CD4-positive, alpha-beta T cell treated with Interleukin-10 for 1 hour (primary cell): ENCODE measurements around the gene ZNF830.
"Not testable (repeated sequence)": the region's sequence is repeated elsewhere in the genome, so short reads cannot be mapped to it uniquely, and the experiment has no call there.

ENCODE experiments used
- DNase-seq: peaks from one replicate; pipeline ENCODE4 v3.0.0-alpha.2; 2020

ZNF830 gene, protein sequence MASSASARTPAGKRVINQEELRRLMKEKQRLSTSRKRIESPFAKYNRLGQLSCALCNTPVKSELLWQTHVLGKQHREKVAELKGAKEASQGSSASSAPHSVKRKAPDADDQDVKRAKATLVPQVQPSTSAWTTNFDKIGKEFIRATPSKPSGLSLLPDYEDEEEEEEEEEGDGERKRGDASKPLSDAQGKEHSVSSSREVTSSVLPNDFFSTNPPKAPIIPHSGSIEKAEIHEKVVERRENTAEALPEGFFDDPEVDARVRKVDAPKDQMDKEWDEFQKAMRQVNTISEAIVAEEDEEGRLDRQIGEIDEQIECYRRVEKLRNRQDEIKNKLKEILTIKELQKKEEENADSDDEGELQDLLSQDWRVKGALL

DNA sequence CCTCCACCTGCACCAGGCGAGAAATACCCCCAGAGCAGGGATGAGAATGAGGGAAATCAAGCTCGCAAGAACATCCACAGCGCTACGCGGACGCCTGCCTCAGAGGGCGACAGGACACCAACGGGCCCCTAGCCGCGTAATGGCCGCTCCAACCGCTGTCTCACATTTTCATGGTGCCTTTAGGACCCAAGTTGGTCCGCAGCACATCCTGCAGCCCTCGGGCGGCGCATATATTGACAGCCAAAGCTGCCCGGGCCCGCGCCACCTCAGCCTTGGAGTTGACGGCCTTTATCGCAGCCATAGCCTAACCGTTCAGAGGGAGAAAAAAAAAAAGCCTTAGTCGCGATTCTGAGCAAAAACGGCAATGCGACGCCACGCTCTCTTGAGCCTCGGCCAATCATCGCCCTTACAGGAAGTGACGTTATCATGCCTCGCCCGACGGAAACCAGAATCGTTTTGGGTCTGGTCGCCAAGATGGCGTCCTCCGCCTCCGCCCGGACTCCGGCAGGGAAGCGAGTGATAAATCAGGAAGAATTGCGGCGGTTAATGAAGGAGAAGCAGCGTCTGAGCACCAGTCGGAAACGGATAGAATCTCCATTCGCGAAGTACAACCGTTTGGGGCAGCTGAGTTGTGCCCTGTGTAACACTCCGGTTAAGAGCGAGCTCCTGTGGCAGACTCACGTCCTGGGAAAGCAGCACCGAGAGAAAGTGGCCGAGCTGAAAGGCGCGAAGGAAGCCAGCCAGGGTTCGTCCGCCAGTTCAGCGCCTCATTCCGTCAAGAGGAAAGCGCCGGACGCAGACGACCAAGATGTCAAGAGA, at the start of gene ZNF830, which contains the start of gene CCT6B:
Gene ZNF830 (plus strand): TSS at position 448 of the 819 bp plus-strand sequence. CDS start 27 bp downstream, at position 475.
Gene CCT6B (minus strand): TSS at position 368 of the 819 bp plus-strand sequence. CDS start 67 bp downstream, at position 301.
- DNase-seq, result peak; percentile 93

DNA sequence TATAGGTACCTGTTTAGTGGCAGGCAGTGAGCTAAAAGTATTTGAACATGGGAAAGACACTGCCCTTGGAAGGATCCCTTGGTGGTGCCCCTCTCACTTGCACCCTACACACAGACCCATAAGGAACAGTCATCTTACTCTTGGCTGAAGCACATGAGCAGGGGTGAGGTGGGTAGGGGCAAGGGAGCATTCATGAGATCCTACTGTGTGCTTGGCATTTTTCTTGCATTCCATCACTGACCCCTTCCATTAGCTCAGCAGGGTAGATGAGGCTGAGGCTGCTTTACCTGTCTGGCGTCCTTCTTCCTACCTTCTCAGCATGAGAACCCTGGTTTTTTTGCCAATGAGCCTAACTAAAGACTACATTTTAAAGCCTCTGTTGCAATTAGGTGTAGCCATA, 48.3 kb upstream of the ZNF830 start:
- DNase-seq, result no peak

DNA sequence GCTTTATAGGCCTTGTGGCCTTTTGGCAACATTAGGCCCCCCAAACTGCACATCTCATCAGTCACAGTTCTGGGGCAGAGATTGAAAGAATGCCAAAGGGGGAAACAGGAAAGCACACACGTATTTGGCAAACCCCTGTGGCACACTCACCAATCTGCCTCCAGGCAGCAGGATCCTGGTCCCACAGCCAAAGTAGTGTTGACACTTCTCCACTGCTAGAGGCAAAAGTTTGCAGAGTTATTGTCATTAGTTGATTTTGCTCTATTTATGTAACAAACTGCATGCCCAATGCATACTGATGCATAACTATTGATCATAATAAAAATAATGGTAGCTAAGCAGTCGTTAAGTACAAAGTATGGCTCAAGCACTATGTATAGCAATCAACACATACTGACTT, 45.2 kb upstream of the ZNF830 start:
- no peak for DNase-seq

DNA sequence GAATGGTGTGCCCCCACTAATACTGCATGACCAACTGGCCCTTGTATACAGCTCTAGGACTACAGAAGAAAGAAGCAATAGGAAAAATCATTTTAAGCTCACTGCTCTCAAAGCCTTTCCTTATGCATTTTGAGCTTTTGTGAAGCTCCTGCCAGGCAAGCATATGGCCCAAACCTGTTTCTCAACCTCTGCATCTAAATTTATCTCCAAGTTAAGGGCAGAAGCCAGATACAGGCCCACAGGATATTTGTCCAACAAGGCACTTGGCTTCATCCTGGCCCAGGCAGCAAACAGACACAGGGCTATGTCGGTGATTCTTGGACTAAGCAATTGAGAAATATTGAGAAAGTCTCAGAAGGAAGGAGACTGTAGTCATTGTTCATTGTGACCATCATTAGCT, 44.0 kb upstream of the ZNF830 start:
- DNase-seq, result no peak

DNA sequence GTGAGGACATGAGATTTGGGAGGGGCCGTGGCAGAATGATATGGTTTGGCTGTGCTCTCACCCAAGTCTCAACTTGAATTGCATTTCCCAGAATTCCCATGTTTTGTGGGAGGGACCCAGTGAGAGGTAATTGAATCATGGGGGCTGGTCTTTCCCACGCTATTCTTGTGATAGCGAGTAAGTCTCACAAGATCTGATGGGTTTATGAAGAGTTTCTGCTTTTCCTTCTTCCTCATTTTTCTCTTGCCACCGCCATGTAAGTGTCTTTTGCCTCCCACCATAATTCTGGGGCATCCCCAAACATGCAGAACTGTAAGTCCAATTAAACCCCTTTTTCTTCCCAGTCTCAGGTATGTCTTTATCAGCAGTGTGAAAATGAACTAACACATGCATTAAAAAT, 40.7 kb upstream of the ZNF830 start:
- no peak for DNase-seq

DNA sequence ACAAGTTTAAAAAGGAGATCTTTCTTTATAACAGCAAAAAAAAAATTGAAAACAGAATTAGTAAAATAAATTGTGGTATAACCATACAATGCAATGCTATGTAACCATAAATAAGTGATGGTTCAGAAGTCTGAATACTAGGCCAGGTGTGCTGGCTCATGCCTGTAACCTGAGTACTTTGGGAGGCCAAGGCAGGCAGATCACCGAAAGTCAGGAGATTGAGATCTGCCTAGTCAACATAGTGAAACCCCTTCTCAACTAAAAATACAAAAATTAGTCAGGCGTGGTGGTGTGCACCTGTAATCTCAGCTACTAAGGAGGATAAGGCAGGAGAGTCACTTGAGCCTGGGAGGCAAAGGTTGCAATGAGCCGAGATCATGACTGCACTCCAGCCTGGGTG, 34.7 kb upstream of the ZNF830 start:
- DNase-seq, result no peak

DNA sequence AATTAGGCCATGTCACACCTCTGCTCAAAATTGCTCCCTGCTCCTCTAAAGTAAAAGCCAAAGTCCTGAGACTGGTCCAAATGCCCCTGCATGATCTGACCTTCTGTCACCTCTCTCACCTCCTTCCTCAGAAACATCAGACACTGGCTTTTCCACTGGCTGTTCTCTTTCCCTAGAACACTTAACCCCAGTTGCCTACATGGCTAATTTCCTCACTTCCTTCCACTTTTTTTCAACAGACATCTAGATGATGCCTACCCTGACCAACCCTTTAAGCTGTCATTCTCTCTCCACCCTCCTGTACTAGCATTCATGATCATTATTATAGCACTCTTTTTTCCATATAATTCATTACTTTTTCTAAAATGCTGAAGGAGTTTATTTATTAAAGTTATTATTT, 31.1 kb upstream of the ZNF830 start:
- no peak for DNase-seq

DNA sequence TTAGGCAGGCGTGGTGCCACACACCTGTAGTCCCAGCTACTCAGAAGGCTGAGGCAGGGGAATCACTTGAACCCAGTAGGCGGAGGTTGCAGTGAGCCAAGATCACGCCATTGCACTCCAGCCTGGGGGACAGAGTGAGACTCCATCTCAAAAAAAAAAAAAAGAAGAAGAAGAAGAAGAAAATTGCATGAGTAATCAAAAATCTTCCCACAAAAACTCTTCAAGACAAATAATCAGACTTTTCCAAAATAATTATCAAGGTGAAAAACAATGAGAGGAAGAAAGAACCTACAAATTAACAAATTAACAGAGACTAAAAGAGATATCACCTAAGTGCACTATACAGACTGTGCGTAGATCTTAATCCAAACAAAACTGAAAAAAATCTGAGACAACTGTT, 10.6 kb upstream of the ZNF830 start:
- not testable (repeated sequence) for DNase-seq

DNA sequence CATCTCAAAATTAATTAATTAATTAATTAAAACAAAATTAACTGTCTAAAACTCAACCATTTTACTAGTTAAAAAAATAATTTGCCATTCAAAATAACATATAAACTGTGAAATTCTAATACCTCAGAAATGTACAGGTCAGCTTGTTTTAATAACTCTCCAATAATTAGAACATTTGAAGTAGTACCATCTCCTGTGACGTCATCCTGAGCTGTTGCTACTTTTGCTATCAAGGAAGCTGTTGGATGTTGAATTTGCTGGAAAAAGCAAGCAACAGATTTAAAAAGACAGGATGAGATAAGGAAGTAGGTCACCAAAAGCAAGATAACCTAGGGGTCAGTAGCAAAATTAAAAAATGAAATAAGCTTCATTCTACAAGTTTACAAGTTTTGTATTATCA, 2.9 kb upstream of the ZNF830 start:
- DNase-seq, result no peak

DNA sequence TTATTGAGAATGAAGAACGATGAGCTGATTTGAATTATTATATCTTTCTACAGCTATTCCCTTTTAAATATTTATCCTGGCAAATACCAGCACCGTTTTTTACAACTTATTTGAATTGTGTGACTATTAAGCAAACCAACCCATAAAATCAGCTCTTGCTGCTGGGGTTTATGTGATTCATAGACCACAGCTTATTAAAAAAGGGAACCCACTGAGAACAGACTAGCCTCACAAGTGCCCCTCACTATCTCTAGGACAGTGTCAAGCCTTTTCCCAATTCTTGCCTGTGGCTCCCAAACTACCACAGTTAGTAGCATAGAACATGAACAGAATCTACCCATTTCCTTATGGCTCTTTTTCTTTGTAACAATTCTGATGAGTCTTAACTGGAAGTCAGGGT, 12.8 kb downstream of the ZNF830 start:
- no peak for DNase-seq

DNA sequence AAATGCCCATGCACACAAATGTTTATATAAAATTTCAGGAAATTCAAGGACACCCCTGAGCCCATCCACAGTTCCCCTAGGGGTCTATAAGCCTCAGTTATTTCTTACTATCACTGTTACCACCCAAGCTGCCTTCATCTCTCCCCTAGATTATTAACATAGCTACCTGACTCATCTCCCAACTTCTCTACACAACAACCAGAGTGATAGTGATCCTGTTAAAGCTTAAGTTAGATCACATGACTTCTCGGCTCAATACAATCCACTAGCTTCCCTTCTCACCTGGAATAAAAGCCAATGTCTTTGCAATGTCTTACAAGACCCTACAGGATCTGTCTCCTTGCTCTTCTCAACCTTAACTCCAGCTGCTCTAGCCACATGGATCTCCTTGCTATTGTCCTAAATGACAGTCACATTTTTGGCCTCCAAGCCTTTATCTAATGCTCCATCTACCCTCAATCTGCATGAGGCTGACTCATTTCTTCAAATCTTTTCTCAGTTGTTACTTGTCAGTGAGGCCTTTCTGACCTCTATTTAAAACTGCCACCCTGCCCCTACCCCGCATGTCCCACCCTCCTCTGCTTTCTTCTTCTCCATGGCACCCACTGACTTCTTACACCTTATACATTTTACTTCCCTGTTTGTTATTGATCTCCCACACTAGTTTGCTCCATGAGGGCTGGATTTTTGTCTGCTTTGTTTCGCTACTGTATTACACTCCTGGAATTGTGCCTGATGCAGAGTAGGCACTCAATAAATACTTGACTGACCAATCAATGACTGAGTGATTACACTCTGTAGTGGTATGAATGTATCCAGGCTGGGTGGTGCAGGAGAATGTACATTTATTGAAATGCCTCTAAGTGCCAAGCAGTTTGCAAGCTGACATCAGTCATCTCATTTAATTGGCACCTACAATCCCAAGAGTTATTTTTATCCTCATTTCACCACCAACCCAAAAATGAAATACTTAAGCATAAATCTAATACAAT, 13.8 kb downstream of the ZNF830 start:
- DNase-seq, result no peak

DNA sequence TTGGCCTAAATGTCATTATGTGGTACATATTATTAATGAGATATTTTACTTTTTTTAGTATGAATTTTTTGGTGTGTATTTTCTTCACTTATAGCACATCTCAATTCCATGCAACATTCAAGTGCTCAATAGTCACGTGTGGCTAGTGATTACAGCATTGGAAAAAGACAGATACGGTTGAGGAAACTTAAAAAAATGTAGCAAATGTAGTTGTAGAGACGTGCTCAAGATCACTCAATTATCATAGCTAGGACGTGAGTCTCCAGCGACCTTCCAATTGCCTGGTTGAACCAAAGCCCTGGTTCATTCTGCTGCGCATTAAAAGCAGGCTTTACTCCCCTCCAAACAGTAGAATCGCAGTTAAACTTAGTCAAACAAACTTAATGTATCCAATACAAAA, 17.8 kb downstream of the ZNF830 start:
- no peak for DNase-seq

DNA sequence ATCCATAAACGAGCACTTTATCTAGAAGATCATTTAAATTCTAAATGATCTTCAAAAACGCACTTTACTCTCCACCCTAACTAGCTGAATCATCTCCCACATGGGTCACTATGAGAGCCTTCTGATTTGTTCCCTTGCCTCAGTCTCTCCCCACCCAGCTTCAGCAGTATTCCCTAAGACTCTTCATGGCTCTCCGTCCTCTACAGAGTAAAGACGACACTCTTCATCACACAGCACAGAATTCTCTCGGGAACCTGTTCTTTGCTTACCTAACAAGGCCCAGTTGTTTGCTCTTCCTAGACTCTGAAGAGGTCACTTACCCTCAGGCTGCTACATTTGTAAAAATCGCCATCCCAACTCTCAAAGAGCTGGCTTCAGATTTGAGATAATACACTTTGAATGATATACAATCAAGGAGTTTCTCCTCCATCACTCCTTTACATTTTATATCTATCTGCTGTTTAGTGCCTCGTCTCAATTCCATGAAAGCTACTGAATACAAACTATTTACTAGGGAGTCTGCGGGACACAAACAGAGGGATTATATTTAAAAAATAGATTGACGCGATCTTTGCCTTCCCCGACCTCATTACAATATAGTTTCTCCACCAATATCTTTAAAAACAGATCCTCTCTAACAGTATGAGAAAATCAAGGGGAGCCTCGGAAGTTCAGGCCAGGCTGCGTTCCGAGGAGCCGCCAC, 18.5 kb downstream of the ZNF830 start:
- no peak for DNase-seq

DNA sequence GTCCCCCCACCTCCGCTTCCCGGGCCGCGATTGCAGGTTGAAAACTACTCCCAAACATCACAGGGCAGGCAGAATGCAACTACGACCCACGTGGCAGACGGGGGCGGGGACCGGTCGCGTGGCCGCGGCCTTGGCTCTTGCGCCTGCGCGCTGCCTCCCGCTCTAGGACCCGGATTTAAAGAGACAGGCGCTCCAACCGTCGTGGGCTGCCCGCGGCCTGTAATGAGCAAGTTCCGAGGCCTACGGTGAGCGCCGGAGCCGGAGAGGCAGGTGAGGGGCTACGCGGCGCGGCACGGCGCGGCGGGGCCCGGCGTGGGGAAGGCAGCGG, 19.0 kb downstream of the ZNF830 start, which contains the start of gene LIG3:
Gene LIG3 (plus strand): TSS at position 160 of the 328 bp plus-strand sequence. CDS start 2,494 bp downstream, outside the sequence.
- peak; percentile 94 for DNase-seq

DNA sequence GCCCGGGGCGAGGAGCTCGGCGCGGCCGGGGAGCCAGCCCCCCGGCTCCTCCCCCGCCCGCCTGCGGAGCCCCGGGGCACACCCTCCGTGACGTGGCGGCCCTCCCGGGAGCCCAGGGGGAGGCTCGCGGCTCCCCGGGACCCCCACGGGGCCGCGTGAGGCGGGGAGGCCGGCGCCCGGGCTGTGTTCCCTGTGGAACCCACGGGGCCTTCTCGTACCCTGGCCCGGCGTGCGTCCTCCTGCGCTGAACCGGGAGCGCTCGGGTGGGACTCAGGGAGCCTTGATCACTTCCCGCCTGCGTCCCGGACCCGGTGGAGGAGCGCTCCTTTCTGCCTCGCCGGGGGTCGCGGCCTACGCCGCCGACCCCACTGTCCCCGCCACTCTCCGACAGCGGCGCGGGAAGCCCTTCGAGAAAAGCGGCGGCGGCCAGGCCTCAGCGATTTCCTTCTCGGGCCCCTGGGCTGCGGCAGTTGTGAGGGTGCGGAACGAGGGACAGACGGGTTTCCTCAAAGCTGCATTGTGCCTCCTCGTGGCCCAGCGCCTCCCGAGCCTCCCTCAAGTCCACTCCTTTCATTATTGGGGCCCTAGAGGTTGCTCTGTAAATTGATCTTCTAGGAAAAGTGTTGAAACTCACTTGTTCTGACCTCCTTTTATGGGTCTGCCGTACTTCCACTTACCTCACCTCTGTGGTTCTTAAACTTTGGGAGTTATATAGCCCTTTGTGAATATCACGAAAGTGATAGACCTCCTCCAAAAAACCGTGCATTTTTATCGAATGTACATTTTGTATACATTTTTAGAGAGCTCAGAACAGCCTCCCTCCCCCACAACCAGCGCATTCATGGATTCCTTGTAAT, 19.6 kb downstream of the ZNF830 start:
- DNase-seq, result peak; percentile 79

DNA sequence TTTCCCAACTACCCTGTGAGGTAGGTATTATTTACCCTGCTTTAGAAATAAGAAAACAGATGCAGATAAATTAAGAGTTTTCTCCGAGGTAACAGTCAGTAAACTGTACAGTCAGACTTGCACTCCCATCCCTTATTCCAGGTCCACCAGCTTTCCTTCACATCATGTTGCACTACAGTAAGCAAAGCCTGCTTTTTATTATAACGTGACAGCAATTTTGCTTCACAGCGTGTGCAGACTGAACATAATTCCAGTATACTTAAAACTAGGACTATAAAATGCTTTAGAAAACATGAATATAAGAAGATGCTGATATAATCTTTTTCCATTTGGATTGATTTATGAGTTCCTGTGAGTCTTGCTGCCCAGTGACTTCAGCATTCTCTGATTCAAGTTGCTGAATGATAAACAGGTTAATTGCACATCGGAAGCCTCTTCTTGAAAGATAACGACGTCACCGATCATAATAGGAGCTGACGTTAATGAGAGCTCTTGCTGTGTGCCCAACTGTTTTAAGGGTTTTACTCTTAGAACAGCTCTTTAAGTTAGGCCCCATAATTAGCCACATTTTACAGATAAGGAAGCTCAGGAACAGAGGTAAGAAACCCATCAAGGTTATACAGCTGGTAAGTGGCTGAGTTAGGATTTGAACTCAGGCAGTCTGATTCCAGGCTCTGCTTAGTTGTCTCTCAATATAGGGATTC, 20.4 kb downstream of the ZNF830 start:
- DNase-seq, result no peak

DNA sequence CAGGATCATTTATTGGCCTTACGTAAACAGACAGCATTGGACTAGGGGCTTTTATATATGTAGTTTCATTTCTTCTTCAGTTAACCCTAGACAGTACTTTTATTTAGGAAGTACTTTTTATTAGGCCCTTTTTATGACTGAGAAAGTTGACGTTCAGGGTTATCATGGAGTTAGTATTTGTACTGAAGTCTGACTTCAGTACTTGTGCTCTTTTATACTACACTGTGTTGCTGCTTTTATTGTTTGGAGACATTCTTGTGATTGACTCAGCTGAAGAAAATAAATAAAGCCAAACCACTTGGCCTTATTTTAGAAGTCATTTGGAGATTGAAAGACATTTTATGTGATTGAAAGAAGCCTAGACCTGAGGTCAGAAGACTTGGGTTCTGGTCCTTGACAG, 25.9 kb downstream of the ZNF830 start:
- no peak for DNase-seq

DNA sequence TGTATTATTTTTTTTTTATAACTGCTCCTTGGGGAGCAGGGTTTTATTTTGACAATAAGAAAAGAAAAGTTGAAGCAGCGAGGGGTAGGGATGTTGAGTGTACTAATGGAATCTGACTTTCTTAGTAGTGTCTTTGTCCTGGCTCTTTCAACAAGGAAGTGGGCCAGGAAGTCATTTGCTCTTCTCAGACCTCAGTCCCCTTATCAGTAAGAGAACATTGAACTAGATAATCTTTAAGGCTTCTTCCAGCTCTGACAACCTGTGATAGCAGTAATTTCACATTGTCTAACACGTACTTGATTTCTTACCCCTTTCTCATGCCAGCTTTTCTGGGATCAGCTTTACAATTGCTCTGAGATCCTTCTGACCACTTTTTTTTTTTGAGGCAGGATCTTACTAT, 27.3 kb downstream of the ZNF830 start:
- no peak for DNase-seq

DNA sequence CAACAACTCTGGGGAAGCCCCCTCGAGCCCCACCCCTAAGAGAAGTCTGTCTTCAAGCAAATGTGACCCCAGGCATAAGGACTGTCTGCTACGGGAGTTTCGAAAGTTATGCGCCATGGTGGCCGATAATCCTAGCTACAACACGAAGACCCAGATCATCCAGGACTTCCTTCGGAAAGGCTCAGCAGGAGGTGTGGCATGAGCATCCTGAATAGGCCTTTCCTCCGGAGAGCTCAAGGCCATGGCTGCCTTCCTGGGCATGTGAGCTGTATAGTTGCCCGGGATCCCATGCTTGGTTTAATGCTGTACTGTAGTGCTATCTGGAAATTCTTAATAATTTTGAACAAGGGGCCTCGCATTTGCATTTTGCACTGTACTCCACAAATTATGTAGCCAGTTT, 28.1 kb downstream of the ZNF830 start:
- no peak for DNase-seq

DNA sequence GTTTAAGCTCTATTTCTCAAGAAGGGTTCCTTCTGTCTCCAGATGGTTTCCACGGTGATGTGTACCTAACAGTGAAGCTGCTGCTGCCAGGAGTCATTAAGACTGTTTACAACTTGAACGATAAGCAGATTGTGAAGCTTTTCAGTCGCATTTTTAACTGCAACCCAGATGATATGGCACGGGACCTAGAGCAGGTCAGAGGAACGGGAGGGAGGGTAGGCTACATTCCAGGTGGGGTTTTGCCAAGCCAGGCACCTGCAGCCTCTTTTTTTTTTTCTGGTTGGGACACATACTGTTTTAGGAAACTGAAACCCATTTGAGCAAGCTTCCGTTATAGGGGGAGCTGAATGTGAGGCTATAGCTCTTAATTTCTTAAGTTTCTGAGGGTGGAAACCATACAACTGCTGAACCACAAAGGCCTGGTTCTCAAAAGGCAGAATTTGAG, 29.6 kb downstream of the ZNF830 start:
- DNase-seq, result no peak
